Measurements from ENCODE around the gene WDR70.
"Not testable (repeated sequence)": the region's sequence is repeated elsewhere in the genome, so short reads cannot be mapped to it uniquely, and the experiment has no call there.

The WDR70 gene

GRCh38 chr5:37575541-37576489 is 196.7 kb downstream of the WDR70 start:
- DNase-seq, result no peak

GRCh38 chr5:37576552-37576951 is 197.4 kb downstream of the WDR70 start:
- DNase-seq, result no peak

- DNase-seq, result no peak
These were observed 199.1 kb downstream of the WDR70 start for GRCh38 chr5:37578176-37578575.

DNA sequence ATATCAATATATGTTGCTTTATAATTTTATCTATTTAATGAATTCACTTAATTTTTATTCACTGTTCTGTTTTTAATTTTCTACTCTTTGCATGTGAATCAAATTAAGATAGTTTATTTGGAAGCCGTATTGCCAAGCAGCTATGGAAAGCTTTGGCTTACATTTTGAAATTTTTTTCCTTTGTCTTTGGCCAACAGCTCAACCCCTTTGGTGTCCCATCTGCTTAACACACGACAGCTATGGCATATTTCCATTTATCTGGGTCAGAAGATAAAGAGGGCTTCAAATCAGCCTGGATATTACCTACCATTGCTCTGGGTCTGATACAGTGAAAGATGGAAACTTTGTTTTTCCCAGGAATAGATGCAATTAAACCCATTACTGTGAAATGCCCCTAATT is 201.0 kb downstream of the WDR70 start:
- no peak for DNase-seq

- no peak for DNase-seq
These were observed 203.1 kb downstream of the WDR70 start for GRCh38 chr5:37582202-37582601.

DNA sequence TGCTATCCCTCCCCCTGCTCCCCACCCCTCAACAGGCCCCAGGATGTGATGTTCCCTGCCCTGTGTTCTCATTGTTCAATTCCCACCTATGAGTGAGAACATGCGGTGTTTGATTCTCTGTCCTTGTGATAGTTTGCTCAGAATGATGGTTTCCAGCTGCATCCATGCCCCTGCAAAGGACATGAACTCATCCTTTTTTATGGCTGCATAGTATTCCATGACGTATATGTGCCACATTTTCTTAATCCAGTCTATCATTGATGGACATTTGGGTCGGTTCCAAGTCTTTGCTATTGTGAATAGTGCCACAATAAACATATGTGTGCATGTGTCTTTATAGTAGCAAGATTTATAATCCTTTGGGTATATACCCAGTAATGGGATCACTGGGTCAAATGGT is 214.2 kb downstream of the WDR70 start:
- not testable (repeated sequence) for DNase-seq

GRCh38 chr5:37594864-37595263 is 215.7 kb downstream of the WDR70 start:
- not testable (repeated sequence) for DNase-seq

DNA sequence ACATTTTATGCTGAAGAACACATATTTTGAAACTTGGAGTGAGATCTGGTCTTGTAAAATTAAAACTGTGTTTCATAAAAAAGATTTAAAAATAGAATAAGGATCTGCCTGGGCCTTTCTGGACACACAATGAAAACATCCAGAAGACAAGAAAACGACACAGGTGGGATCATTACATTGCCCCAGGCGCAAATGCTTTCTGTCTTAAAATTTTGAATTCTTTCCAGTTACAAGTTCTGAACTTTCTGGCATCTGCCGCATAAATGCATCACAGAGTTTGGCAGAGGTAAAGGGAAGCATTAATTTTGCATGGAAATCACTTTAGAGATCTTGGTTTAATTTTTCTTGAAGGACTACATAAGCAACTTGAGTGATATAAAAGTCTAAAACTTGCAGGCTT is 219.6 kb downstream of the WDR70 start:
- DNase-seq, result no peak

DNA sequence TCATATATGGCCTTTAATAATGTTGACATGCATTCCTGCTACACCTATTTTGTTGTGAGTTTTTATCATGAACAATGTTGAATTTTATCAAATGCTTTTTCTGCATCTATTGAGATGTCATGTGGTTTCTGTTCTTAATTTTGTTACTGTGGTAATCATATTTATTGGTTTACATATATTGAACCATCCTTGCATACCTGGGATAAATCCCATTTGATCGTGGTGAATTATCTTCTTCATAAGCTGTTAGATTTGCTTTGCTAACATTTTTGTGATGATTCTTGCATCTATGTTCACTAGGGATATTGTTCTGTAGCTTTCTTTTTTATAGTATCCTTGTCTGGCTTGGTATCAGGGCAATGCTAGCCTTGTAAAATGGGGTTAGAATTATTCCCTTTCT is 222.0 kb downstream of the WDR70 start:
- no peak for DNase-seq

GRCh38 chr5:37603072-37603471 is 224.0 kb downstream of the WDR70 start:
- no peak for DNase-seq

DNA sequence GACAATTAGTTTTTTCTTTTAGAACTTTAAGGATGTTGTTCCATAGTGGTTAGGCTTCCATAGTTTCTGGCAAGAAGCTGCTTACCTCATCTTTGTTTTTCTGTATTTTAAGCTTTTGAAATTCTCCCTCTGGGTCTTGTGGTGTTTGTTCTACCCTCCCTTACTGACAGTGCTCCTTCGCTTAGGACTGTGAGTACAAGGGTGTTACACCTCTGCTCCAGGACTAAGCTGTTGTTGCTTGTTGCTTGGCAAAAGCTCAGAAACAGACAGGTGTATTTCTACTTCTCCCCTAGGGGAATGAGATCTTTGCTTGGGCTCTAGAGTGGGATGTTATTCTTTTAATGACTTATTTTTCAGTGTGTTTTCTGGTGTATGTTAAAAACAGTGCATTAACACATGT is 225.2 kb downstream of the WDR70 start:
- DNase-seq, result no peak

GRCh38 chr5:37606148-37606547 is 227.0 kb downstream of the WDR70 start:
- DNase-seq, result no peak

- no peak for DNase-seq
These were observed 227.6 kb downstream of the WDR70 start for GRCh38 chr5:37606632-37607248.

DNA sequence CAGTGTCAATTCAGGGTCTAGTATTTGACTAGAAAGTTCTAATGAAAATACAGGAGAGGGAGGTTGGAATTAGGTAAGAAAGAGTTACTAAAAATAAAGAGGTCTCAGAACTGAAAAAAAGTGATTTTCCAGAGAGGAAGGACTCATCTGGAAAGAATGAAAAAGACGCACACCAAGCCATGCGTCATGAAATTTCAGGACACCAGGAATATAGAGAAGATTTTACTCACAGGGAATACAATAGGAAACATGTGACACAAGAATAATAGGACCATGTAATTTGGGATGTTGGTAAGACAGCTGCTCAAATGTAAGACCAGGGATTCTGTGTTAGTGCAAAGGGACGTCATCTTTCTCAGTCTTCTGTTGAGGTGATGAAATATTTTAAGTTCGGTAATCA is 236.1 kb downstream of the WDR70 start:
- DNase-seq, result no peak

- DNase-seq, result no peak
These were observed 240.2 kb downstream of the WDR70 start for GRCh38 chr5:37619353-37619752.

- not testable (repeated sequence) for DNase-seq
These were observed 243.2 kb downstream of the WDR70 start for GRCh38 chr5:37622354-37622753.

DNA sequence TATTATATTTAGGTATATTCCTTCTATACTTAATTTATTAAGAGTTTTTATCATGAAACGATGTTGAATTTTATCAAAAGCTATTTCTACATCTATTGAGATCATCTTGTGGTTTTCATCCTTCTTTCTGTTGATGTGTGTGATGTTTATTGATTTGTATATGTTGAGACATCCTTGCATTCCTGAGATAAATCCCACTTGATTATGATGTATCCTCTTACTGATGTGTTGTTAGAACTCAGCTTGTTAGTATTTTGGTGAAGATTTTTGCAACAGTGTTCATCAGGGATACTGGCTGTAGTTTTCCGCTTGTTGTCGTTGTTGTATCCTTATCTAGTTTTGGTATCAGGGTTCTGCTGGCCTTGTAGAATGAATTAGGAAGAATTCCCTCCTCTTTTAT is 247.1 kb downstream of the WDR70 start:
- no peak for DNase-seq

DNA sequence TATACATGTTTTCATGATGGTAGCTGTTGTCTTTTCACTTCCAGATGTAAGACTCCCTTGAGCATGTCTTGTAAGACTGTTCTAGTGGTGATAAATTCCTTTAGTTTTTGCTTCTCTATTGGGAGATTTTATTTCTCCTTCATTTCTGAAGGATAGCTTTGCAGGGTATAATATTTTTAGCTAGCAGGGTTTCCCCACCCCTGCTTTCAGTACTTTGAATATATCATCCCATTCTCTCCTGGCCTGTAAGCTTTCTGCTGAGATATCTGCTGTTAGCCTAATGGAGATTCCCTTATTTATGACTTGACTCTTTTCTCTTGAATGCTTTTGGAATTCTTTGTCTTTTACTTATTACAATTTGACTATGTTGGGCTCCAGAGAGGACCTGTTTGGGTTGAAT is 249.8 kb downstream of the WDR70 start:
- DNase-seq, result no peak

GRCh38 chr5:37631939-37632338 is 252.8 kb downstream of the WDR70 start:
- DNase-seq, result no peak

DNA sequence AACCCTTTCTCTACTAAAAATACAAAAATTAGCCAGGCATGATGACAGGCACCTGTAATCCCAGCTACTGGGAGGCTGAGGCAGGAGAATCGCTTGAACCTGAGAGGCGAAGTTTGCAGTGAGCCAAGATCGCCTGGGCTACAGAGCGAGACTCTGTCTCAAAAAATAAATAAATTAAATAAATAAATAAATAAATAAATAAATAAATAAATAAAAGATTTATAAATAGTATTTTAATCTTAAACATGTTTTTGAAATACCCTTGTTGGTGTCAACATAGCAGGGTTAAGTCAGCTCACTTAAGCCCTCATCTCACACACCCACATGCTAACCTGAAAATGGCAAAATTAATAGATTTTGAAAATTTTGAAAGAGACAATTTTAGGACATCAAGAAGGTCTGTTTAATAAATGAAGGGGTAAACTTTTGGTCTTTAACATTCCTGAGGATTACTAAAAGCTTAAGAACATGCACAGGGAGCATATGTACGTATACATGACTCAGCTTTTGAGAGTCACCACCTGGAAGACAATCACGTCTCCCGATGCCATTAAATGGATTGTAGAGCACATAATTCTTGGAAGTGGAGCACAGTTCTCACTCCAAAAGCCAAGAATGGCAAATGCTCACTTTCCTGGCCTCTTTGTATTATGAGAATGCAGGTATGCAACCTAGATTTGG is 258.2 kb downstream of the WDR70 start:
- no peak for DNase-seq

DNA sequence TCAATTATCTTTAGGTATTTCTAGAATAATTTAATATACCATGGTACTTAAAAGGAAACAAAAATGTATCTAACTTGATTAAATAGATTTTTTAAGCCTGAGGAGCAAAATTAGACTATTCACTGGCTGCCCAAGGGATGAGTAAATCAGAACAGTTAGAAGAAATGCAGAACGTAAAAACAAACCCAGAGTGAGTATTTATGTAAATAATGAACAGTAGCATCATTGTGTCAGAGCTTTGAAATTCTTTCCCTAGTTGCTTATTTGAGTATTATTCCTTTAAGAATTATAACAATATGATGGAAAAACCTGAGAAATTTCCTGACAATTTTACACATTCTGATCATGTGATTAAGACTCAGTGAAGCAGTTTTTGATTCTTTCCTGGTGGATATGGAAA is 259.8 kb downstream of the WDR70 start:
- no peak for DNase-seq

DNA sequence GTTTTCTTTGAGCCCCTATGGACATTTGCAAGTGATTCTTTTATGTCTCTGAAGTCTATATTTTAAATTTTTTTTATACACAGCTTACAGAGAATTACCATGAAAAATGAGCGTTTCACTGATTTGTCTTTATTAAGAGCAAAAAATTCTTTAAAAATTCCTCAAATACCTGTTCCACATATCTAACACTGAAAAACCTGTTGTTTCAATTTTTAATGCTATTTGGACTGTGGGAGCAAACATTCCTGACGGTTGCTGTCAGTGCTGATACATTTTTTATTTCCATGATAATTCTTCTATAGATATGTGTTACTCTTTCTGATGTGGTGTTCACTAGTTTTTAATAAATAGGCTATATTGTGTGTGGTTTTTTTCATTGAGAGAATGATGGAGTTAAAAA is 261.0 kb downstream of the WDR70 start:
- DNase-seq, result no peak

DNA sequence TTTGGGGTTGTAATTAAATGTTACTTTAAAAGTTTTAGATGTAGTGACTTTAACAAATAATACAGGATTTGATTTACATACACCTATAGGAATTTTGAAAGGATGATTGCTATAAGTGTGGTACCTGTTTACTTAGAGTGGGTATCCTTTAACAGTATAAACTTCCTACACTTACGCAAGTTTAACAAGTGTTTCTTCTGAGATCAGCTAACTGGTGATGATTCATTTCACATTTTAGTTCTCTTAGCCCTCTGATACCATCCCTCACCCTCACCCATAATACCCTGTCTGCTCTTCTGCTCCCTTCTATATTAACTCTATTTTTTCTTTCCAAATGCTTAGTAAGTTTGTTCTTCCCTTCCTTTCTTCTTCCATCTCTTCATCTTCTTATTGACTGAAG is 262.8 kb downstream of the WDR70 start:
- no peak for DNase-seq

DNA sequence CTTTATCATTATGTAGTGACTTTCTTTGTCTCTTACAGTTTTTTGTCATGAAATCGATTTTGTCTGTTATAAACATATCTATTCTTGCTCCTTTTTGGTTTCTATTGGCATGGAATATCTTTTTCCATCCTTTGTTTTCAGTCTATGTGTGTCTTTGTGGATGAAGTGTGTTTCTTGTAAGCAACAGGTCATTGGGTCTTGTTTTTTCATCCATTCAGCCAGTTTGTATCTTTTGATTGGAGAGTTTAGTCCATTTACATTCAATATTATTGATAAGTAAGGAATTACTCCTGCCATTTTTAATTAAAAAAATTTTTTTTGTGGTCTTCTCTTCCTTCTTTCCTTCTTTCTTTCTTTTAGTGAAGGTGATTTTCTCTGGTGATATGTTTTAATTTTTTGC is 266.6 kb downstream of the WDR70 start:
- no peak for DNase-seq

All from CD4-positive, alpha-beta T cell treated with Interleukin-4 for 4 hours (primary cell).